Activated naive CD8-positive, alpha-beta T cell (primary cell): ENCODE results near the gene LOXHD1.

ENCODE experiments used
- H3K27ac Mint-ChIP-seq: one replicate; pipeline ENCODE4 v1.8.0; 2021; ENCODE audit warnings: mixed read lengths
- H3K27me3 Mint-ChIP-seq: one replicate; pipeline ENCODE4 v1.8.0; 2021; ENCODE audit warnings: mixed read lengths
- H3K36me3 Mint-ChIP-seq: one replicate; pipeline ENCODE4 v1.8.0; 2021; ENCODE audit warnings: mixed read lengths
- H3K4me1 Mint-ChIP-seq: one replicate; pipeline ENCODE4 v1.8.0; 2021; ENCODE audit warnings: low read depth, mixed read lengths
- H3K4me3 Mint-ChIP-seq: one replicate; pipeline ENCODE4 v1.8.0; 2021; ENCODE audit warnings: mild to moderate bottlenecking, mixed read lengths
- H3K9me3 Mint-ChIP-seq: one replicate; pipeline ENCODE4 v1.8.0; 2021; ENCODE audit warnings: low read depth, mixed read lengths

Gene LOXHD1

DNA sequence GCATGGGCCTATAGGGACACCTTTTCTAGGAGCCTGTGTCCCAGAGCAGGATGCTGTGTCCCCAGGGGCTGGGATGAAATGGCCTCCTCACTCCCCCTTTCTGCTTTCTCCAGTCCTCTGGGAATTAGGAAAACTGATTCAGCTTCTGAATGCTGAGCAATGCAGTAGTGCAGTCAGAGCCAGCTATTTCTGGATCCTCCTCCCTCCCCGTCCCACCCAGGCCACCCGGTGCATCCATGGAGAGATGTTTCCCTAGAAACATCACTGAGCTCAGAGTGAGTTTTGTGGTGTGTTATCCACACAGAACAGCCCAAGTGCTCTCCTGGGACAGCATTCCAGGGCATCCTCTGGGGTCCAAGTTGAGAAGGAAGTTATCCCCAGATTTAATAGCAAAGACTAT is 125.5 kb downstream of the LOXHD1 start:
- Mint-ChIP-seq H3K27ac (no peak overlapping the region), H3K27me3 (no peaks in the 10 kb centered on the region)

DNA sequence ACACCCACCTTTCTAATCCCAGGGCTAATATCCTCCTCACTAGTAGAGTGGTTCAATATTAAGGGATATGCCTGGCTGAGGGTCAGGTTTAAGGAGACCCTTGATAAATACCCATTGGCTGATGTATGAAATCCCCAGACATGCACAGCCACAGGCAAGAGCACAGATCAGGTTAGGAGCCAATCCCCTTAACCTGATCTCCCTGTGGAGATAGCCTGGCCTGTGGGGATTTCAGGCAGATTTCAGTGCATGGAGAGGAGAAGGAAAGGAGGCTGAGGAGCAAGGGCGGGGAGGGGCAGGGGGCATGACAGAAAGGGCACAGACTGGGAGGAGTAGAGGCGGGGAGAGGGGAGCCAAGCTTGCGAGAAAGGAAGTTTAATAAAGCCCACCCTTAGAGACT is 129.0 kb downstream of the LOXHD1 start:
- H3K4me3 Mint-ChIP-seq: no peak overlapping the region
- no peaks in the 10 kb centered on the region for H3K4me1 Mint-ChIP-seq
- no peaks in the 10 kb centered on the region for H3K36me3 Mint-ChIP-seq
- H3K27ac Mint-ChIP-seq: no peak overlapping the region
- no peaks in the 10 kb centered on the region for H3K9me3 Mint-ChIP-seq
- no peaks in the 10 kb centered on the region for H3K27me3 Mint-ChIP-seq

More for the DNA sequence above, 125.5 kb downstream of the LOXHD1 start:
- Mint-ChIP-seq H3K36me3 (no peaks in the 10 kb centered on the region), H3K9me3 (no peaks in the 10 kb centered on the region), H3K4me3 (no peak overlapping the region), H3K4me1 (no peaks in the 10 kb centered on the region)

DNA sequence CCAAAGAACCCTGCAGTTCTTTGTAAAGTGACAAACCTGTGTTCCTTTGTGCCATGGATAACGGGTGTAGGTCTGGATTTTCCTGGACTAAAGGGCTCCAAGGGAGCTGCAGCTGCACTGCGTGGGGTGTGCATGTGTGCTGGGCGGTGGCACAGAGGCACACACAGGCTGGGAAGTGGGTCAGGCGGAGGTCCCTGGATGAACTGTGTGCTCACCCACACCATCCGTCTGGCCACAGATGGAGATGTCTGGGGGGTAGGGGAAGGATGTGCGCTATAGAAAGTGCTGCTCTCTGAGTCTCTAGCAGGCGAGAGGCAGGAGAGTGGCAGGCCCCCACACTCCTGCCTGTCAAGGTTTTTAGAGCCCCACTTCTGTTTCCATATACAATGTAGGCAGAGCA is 137.2 kb downstream of the LOXHD1 start:
- peaks cover 9% of the 10 kb centered on the region for H3K27me3 Mint-ChIP-seq
- no peak overlapping the region for H3K4me3 Mint-ChIP-seq
- no peaks in the 10 kb centered on the region for H3K4me1 Mint-ChIP-seq
- H3K27ac Mint-ChIP-seq: no peak overlapping the region
- no peaks in the 10 kb centered on the region for H3K9me3 Mint-ChIP-seq
- H3K36me3 Mint-ChIP-seq: no peaks in the 10 kb centered on the region

DNA sequence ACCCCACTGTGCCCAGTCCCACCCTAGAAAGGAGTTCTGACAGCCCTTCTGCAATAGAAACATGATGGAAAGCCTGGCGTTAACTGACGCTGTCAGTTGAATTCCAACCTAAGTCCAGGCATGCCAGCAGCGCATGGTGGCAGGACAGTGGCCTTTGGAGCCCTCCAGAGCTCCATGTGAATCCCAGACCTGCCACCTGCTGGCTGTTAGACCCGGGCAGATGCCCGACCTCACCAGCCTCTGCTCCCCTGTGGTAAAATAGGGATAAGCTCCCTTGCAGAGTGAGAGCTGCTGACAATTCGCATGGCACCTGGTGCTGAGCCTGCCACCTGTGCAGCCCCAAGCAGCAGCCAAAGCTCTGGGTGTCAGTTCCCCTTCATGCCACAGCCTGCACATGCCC is 138.6 kb downstream of the LOXHD1 start:
- no peaks in the 10 kb centered on the region for H3K36me3 Mint-ChIP-seq
- no peaks in the 10 kb centered on the region for H3K9me3 Mint-ChIP-seq

DNA sequence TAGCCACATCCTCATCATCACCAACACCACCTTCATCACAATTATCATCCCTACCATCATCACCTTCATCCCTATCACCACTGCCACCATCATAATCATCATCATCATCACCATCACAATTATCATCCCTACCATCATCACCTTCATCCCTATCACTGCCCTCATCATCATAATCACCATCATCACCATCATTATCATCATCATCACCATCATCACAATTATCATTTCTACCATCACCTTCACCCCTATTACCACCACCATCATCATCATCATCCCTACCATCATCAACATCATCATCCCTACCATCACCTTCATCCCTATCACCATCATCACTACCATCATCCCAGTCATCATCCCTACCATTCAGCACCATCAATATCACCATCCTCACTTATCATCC is 140.5 kb downstream of the LOXHD1 start:
- no peaks in the 10 kb centered on the region for H3K4me1 Mint-ChIP-seq
- H3K4me3 Mint-ChIP-seq: no peak overlapping the region
- no peak overlapping the region for H3K27ac Mint-ChIP-seq

More for the DNA sequence above, 138.6 kb downstream of the LOXHD1 start:
- no peak overlapping the region for H3K27ac Mint-ChIP-seq
- no peaks in the 10 kb centered on the region for H3K4me1 Mint-ChIP-seq
- no peak overlapping the region for H3K4me3 Mint-ChIP-seq
- H3K27me3 Mint-ChIP-seq: peaks cover 9% of the 10 kb centered on the region

DNA sequence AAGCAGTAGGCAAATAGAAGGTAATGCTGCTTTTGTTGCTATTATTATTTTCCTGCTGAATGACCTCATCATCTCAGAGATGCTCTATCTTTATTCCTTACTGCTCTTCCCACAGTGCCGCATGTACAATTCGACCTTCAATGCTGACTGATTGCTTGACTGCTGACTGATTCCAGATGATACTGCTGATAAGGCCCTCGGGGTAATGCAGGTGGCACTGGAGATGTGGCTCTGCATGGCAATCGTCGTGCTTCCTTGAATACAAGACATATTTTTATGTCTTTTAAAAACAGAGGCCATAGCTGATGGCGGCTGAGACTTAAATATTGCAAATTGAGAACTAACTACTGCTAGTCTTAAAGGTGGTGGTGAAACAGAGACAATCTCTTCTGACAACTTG is 146.6 kb downstream of the LOXHD1 start:
- H3K27me3 Mint-ChIP-seq: peaks cover 2% of the 10 kb centered on the region
- no peak overlapping the region for H3K27ac Mint-ChIP-seq
- no peaks in the 10 kb centered on the region for H3K4me1 Mint-ChIP-seq
- H3K9me3 Mint-ChIP-seq: peaks cover 3% of the 10 kb centered on the region
- H3K36me3 Mint-ChIP-seq: no peaks in the 10 kb centered on the region
- H3K4me3 Mint-ChIP-seq: no peak overlapping the region

More for the DNA sequence above, 140.5 kb downstream of the LOXHD1 start:
- peaks cover 3% of the 10 kb centered on the region for H3K9me3 Mint-ChIP-seq
- no peaks in the 10 kb centered on the region for H3K36me3 Mint-ChIP-seq
- peaks cover 8% of the 10 kb centered on the region for H3K27me3 Mint-ChIP-seq

DNA sequence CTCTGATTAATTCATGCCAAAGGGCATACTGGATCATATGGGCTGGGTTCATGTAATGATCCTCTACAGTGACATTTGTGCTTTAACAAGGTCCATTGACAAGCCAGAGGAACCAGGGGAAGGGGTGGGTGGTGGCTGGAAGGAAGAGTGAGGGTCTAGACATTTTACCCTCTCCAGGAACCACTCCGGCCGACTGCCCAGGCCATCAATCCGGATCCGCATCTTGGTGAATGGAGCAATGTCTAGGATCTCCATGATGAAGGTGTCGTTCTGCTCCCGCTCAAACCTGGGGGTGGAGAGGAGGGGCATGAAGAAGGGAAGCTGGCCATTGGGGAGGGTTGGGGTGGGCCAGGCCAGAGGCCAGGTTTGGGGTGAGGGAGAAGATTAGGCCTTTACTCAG is 147.5 kb downstream of the LOXHD1 start:
- Mint-ChIP-seq H3K9me3 (peaks cover 3% of the 10 kb centered on the region), H3K27me3 (peaks cover 3% of the 10 kb centered on the region), H3K4me1 (no peaks in the 10 kb centered on the region), H3K4me3 (no peak overlapping the region), H3K36me3 (no peaks in the 10 kb centered on the region), H3K27ac (no peak overlapping the region)

DNA sequence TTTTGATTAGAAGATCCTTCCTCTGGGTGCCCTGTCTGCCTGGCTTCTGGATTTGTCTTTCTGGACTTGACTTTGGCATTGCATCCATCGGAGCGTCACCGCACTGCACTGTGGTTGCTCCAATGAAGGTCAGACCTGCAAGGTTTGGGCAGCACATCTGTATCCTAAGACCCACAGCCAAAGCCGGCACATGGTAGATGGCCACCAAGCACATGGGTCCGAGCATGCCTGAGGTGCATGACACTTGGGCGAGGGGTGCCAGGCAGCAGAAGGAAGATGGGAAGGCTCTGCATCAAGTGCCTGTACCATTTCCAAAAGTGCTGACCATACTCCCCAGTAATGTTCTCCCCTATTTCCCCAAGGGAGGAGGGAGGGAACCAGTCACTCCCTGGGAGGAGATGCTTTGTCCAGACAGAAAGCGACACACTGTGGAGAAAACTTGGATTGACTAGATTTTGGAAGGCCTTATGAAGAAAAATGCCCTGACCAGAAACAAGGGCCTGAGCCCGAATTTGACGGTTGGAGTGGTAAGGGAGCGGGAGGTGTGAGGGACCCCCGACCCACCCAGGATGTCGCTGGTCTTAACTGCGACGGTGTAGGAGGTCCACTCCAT is 149.9 kb downstream of the LOXHD1 start:
- peaks cover 3% of the 10 kb centered on the region for H3K27me3 Mint-ChIP-seq

DNA sequence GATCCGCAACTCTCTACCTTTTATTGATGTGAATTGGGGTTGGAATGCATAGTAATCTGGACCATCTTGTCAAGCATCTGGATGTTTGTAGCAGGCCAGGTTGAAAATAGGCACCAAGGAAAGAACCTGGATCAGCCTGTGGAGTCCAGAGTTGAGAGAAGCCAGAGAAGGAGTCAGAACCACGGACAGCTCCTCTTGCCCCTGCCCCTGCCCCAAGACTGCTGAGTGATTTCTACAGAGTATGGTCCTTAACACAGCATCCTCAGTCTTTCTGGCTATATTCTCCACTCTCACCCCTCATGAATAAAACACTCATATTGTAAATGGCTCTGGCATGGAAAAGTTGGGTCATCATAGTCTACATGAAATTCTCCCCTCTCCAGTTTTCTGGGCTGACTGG is 154.6 kb downstream of the LOXHD1 start:
- H3K27me3 Mint-ChIP-seq: peaks cover 3% of the 10 kb centered on the region
- no peaks in the 10 kb centered on the region for H3K4me1 Mint-ChIP-seq
- H3K4me3 Mint-ChIP-seq: no peak overlapping the region
- no peaks in the 10 kb centered on the region for H3K36me3 Mint-ChIP-seq
- no peak overlapping the region for H3K27ac Mint-ChIP-seq
- H3K9me3 Mint-ChIP-seq: no peaks in the 10 kb centered on the region

More for the DNA sequence above, 149.9 kb downstream of the LOXHD1 start:
- Mint-ChIP-seq H3K4me1 (no peaks in the 10 kb centered on the region), H3K9me3 (no peaks in the 10 kb centered on the region), H3K4me3 (no peak overlapping the region), H3K36me3 (no peaks in the 10 kb centered on the region), H3K27ac (no peak overlapping the region)

DNA sequence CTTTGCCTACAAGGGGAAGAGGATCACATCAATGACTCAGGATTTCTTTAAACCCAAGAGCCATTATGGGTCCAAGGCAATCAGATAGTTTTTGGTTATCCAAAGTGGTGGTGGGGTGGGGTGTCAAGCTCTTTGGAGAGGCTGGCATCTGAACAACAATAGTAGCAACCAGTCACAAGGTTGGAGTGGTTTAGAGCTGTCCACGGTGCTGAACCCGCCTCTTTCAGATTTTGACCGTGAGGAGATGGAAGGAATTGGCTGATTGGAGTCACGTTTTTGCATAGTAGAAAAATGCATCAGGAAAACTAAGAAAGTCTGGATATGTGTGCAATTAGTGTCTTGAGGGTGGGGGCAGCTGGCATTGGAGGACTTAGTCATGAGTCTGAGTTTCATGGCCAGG is 159.9 kb downstream of the LOXHD1 start:
- Mint-ChIP-seq H3K27ac (no peak overlapping the region), H3K4me1 (no peaks in the 10 kb centered on the region), H3K36me3 (no peaks in the 10 kb centered on the region), H3K9me3 (no peaks in the 10 kb centered on the region), H3K4me3 (no peak overlapping the region), H3K27me3 (peaks cover 4% of the 10 kb centered on the region)

DNA sequence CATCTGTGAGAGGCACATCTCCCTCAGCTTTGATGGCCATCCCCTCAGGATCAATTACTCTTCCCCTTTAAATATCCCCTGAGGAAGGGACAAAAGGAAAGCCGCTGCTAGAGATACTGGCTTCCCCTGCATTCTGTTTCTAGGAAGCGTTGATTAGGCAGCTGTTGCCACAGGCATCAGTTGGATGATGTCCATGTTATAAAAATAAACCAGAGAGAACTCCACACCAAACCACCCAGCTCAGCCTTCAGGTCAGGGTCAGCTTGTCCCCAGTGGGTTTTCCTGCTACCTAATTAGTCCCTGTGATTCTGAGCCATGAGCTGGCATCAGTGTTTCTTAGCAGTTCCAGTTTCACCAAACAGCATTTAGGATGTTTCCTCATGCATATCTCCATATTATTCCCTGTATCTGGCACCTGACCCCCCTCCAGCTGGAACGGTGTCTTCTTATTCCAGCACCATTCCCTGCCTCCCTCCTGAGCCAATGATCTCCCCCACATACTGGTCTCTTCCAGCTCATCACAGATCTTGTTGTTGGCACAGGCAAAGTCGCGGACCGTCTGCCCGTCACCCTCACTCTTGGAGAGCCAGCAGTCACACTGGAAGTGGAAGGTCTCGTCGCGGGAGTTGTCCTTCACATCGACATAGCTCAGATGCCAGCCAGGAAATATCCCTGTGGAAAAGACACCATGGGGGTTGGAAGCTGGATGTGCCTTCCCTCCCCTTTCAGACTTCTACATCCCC is 168.4 kb downstream of the LOXHD1 start:
- Mint-ChIP-seq H3K27me3 (peaks cover 3% of the 10 kb centered on the region), H3K4me3 (no peak overlapping the region), H3K4me1 (no peaks in the 10 kb centered on the region), H3K9me3 (no peaks in the 10 kb centered on the region), H3K36me3 (no peaks in the 10 kb centered on the region), H3K27ac (no peak overlapping the region)

DNA sequence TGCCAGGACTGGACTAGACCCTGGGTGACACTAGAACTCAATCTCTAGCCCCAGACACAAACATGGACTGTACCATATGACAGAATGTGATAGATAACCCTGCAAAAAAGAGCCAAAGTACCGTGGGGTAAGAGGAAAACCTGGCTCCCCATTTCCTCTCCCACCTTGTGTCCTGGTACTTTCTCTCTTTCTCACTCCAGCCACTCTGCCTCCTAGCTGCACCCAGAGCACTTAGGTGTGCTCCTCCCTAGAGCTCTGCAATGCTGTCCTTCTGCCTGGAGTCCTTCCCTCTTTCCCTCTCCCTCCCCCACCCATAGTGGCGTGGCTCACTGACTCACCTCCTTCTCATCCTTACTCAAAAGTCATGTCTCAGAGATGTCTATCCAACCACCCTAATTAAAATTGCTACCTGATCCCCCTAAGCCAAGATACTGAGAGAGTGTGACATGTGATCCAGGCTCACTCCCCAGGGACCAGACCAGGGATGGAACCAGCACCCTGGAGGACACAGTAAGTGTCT is 171.3 kb downstream of the LOXHD1 start:
- no peak overlapping the region for H3K4me3 Mint-ChIP-seq
- H3K9me3 Mint-ChIP-seq: no peaks in the 10 kb centered on the region
- no peaks in the 10 kb centered on the region for H3K4me1 Mint-ChIP-seq
- H3K27ac Mint-ChIP-seq: no peak overlapping the region
- no peaks in the 10 kb centered on the region for H3K36me3 Mint-ChIP-seq
- peaks cover 3% of the 10 kb centered on the region for H3K27me3 Mint-ChIP-seq

DNA sequence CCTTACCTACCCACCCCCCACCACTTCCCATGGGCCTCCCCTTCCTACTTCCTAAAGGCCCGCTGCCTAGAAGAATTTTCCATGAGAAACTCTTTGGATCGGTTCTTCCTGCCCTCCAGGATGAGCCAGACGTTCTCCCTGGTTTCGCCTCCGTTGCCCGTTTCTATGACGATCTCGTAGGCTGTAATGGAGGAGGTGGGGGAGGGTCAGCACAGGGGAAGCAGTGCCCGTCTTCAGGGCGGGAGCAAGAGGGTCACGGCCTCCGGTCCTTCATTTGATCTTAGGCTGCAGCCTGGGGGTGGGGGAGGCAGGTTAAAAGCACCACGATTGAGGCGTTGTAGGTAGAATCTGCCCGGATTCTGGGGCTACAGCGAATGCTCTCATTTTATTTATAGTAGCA is 172.0 kb downstream of the LOXHD1 start:
- Mint-ChIP-seq H3K4me1 (no peaks in the 10 kb centered on the region), H3K27ac (no peak overlapping the region), H3K9me3 (no peaks in the 10 kb centered on the region), H3K4me3 (no peak overlapping the region), H3K36me3 (no peaks in the 10 kb centered on the region), H3K27me3 (peaks cover 3% of the 10 kb centered on the region)

DNA sequence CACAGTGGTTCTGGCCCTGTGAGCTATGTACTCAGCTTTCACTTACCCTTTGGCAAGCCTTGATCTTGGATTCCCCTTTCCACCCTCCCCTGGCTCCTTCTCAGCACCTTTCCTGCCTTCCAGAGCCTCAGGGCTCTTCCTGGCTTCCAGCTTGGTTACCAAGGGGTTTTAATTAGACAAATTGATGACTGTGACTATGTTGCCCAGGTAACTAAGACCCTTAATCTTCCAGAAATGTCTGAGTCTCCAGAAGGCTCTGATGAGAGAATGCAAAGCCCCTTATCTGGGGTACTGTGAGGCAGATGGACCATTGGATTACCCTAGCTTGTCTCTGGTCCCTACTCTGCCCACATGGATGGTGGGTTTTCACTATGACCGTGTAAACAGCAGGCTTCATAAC is 174.2 kb downstream of the LOXHD1 start:
- no peak overlapping the region for H3K4me3 Mint-ChIP-seq
- H3K36me3 Mint-ChIP-seq: no peaks in the 10 kb centered on the region
- peaks cover 6% of the 10 kb centered on the region for H3K27me3 Mint-ChIP-seq
- no peak overlapping the region for H3K27ac Mint-ChIP-seq
- no peaks in the 10 kb centered on the region for H3K4me1 Mint-ChIP-seq
- H3K9me3 Mint-ChIP-seq: no peaks in the 10 kb centered on the region

DNA sequence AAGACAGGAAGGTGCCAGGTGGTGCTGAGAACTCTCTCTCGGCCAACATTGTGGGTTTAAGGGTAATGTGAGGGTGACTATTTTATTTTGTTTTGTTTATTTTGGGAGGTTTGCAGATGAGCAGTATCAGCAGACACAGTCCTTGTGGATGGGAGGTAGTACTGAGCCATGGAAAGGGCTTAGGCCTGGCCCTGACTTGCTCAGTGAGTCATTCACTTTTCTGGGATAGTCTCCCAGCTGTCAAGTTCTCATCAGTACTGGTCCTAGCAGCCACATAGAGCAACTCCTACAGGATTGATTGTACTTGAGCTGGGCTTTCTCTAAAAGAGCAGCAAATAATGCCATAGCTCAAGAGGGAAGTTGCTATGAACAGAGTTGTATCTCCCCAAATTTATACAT is 175.2 kb downstream of the LOXHD1 start:
- no peaks in the 10 kb centered on the region for H3K36me3 Mint-ChIP-seq

More for the DNA sequence above, 175.2 kb downstream of the LOXHD1 start:
- Mint-ChIP-seq H3K4me3 (no peak overlapping the region), H3K9me3 (no peaks in the 10 kb centered on the region), H3K27ac (no peak overlapping the region), H3K4me1 (no peaks in the 10 kb centered on the region), H3K27me3 (peaks cover 6% of the 10 kb centered on the region)
